ENCODE data around the gene RPS15. TPM values are rescaled to one million over a fixed set of nuclear protein-coding genes. Genes with fewer than 3 reads are reported as not detected.

Gene RPS15
- total and polyA plus RNA-seq, 9 of the 15 experiments (the other 6 are each of a cell fraction or from before 2014, with no cell fraction given): 605 to 2,791 (median 957) TPM

- peak; percentile 73; the same call in 1 of the 2 replicates for TF ChIP-seq RERE (CRISPR knock-in tag; IDR thresholded peaks at IDR 0.05; ENCODE audit: borderline replicate concordance)
- 0 out of 2 replicates have a peak, but pooled peaks have one; percentile 31 for TF ChIP-seq NKRF (IDR thresholded peaks at IDR 0.05; ENCODE audit: borderline replicate concordance)
- TF ChIP-seq TGIF2 (CRISPR knock-in tag; IDR thresholded peaks at IDR 0.05): peak; percentile 91
- no peak for TF ChIP-seq SRSF9 (IDR thresholded peaks at IDR 0.05; ENCODE audit: borderline replicate concordance, low read depth, low read length)
- no peak for TF ChIP-seq RREB1 (CRISPR knock-in tag; IDR thresholded peaks at IDR 0.05)
- no peak for TF ChIP-seq DDX20 (tag; IDR thresholded peaks at IDR 0.05; ENCODE audit: low read depth)
- no peak for TF ChIP-seq MECOM (CRISPR knock-in tag; IDR thresholded peaks at IDR 0.05)
- TF ChIP-seq GTF2F1 (IDR thresholded peaks at IDR 0.05; ENCODE audit: low read depth, low read length): no peak
- peak in 1 of 2 experiments; percentile 67 for TF ChIP-seq E2F6 (IDR thresholded peaks at IDR 0.05; ENCODE audit: borderline replicate concordance in 1 of 2, extremely low read depth in 1 of 2, insufficient read depth in 1 of 2, insufficient read length in 1 of 2, low read depth in 1 of 2, low read length in 1 of 2, poor library complexity in 1 of 2, severe bottlenecking in 1 of 2)
- TF ChIP-seq KAT2B (IDR thresholded peaks at IDR 0.05; ENCODE audit: low read depth, low read length): no peak
Observed at GRCh38 chr19:1446713-1447481, 8.7 kb downstream of the RPS15 start (continued).

Measured in K562 (cell line).